AML-193 (cell line): ENCODE data around the gene GRIK1.
A peak's percentile ranks its signal among the peaks of the same experiment; 100 is the strongest.

ENCODE experiments used
- DNase-seq, 2 experiments: peaks; one replicate each; lab custom pipeline; 2025; lab: John Stamatoyannopoulos, UW

The GRIK1 gene

GRCh38 chr21:29909571-29909970, 30.2 kb downstream of the GRIK1 start:
- no peak for DNase-seq

GRCh38 chr21:29904359-29905282, 35.2 kb downstream of the GRIK1 start:
- DNase-seq, result no peak

- no peak for DNase-seq
Observed at GRCh38 chr21:29896884-29897283, 42.9 kb downstream of the GRIK1 start.

GRCh38 chr21:29893687-29894086, 46.1 kb downstream of the GRIK1 start:
- no peak for DNase-seq

- DNase-seq, result no peak
Observed at GRCh38 chr21:29892379-29892778, 47.4 kb downstream of the GRIK1 start.

GRCh38 chr21:29888437-29888836, 51.4 kb downstream of the GRIK1 start:
- DNase-seq, result no peak

- no peak for DNase-seq
Observed at GRCh38 chr21:29887313-29888009, 52.3 kb downstream of the GRIK1 start.

- no peak for DNase-seq
Observed at GRCh38 chr21:29885491-29885890, 54.3 kb downstream of the GRIK1 start.

- DNase-seq, result no peak
Observed at GRCh38 chr21:29875873-29876272, 63.9 kb downstream of the GRIK1 start.

- no peak for DNase-seq
Observed at GRCh38 chr21:29875036-29875716, 64.6 kb downstream of the GRIK1 start.

GRCh38 chr21:29873908-29874307, 65.9 kb downstream of the GRIK1 start:
- DNase-seq, result no peak

- no peak for DNase-seq
Observed at GRCh38 chr21:29870814-29871213, 69.0 kb downstream of the GRIK1 start.

GRCh38 chr21:29867796-29868195, 72.0 kb downstream of the GRIK1 start:
- DNase-seq, result no peak

- DNase-seq, result no peak
Observed at GRCh38 chr21:29860346-29860745, 79.5 kb downstream of the GRIK1 start.

GRCh38 chr21:29857150-29857549, 82.6 kb downstream of the GRIK1 start:
- no peak for DNase-seq

- no peak for DNase-seq
Observed at GRCh38 chr21:29854795-29855194, 85.0 kb downstream of the GRIK1 start.

GRCh38 chr21:29851611-29852010, 88.2 kb downstream of the GRIK1 start:
- no peak for DNase-seq

GRCh38 chr21:29849735-29850176, 90.0 kb downstream of the GRIK1 start:
- peak; percentile 60 to 64 for DNase-seq

- no peak for DNase-seq
Observed at GRCh38 chr21:29843804-29844203, 96.0 kb downstream of the GRIK1 start.

GRCh38 chr21:29834617-29835016, 105.2 kb downstream of the GRIK1 start:
- no peak for DNase-seq

GRCh38 chr21:29832217-29832616, 107.6 kb downstream of the GRIK1 start:
- no peak for DNase-seq

GRCh38 chr21:29829564-29830275, 110.1 kb downstream of the GRIK1 start:
- no peak for DNase-seq
